ENCODE data around the gene OXA1L.

- TF ChIP-seq, protein P1, sequence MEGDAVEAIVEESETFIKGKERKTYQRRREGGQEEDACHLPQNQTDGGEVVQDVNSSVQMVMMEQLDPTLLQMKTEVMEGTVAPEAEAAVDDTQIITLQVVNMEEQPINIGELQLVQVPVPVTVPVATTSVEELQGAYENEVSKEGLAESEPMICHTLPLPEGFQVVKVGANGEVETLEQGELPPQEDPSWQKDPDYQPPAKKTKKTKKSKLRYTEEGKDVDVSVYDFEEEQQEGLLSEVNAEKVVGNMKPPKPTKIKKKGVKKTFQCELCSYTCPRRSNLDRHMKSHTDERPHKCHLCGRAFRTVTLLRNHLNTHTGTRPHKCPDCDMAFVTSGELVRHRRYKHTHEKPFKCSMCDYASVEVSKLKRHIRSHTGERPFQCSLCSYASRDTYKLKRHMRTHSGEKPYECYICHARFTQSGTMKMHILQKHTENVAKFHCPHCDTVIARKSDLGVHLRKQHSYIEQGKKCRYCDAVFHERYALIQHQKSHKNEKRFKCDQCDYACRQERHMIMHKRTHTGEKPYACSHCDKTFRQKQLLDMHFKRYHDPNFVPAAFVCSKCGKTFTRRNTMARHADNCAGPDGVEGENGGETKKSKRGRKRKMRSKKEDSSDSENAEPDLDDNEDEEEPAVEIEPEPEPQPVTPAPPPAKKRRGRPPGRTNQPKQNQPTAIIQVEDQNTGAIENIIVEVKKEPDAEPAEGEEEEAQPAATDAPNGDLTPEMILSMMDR (IDR thresholded peaks at IDR 0.05): no peak
- TF ChIP-seq POLR2A (IDR thresholded peaks at IDR 0.05): no peak
These were observed 25.7 kb downstream of the OXA1L start for GRCh38 chr14:22792158-22792557.
